Measurements from ENCODE around the gene SRPK2.

DNA sequence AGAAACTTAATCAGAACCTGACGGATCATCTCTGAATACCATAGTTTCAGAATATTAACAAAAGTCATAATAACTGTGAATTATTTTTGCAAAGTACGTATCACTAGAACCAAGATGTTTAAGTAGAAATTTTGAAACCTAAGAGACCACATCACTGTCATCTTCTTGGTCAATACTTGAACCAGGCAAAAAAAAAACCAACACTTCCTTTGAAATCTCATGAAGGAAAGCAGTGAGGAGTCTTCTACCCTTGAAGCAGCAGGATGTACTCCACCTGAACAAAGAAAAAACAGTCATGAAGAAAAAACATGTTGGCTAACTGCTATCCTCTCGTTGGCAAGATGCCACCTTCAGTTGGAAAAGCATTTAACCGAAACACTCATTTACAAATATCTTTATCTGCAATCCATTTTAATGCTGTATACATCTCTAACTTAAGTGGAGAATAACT is 82.4 kb downstream of the SRPK2 start:
- TF ChIP-seq, protein P1, sequence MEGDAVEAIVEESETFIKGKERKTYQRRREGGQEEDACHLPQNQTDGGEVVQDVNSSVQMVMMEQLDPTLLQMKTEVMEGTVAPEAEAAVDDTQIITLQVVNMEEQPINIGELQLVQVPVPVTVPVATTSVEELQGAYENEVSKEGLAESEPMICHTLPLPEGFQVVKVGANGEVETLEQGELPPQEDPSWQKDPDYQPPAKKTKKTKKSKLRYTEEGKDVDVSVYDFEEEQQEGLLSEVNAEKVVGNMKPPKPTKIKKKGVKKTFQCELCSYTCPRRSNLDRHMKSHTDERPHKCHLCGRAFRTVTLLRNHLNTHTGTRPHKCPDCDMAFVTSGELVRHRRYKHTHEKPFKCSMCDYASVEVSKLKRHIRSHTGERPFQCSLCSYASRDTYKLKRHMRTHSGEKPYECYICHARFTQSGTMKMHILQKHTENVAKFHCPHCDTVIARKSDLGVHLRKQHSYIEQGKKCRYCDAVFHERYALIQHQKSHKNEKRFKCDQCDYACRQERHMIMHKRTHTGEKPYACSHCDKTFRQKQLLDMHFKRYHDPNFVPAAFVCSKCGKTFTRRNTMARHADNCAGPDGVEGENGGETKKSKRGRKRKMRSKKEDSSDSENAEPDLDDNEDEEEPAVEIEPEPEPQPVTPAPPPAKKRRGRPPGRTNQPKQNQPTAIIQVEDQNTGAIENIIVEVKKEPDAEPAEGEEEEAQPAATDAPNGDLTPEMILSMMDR (IDR thresholded peaks at IDR 0.05), result no peak
- no peak for TF ChIP-seq POLR2A (IDR thresholded peaks at IDR 0.05)
